ENCODE results near the gene DEPDC5.

DEPDC5 gene

DNA sequence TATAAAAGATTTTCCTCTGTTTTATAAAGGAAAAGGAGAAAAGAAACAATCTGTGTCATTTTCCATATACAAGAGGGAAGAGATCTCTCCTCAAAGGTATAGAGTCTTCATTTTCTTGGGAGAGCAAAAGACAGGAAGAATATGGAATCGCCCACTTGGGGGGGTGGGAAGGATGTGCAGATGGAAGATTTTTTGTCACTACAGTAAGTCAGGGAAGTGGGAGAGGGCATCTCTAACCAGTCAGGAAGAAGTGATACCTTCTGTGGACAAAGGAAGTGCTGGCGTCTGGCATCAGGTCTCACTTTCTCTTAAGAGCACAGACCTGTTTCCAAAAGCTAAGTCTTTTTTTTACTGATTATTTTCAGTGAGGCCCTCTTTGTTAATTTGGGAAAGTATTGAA is 5.3 kb upstream of the DEPDC5 start:
- H3K4me3 ChIP-seq (replicated peaks; ENCODE audit: insufficient read depth, low read length) = peak overlapping the region; percentile 69
- H3K27me3 ChIP-seq (ENCODE audit: insufficient read depth, poor library complexity, severe bottlenecking) = no peaks in the 10 kb centered on the region
- peak overlapping the region; percentile 95; the same call in 1 of the 2 replicates for H3K27ac ChIP-seq (replicated peaks)
- TF ChIP-seq SPI1 (IDR thresholded peaks at IDR 0.05; ENCODE audit: borderline replicate concordance, low read depth) (peak; percentile 21; the same call in 1 of the 2 replicates), POLR2AphosphoS5 (IDR thresholded peaks at IDR 0.05; ENCODE audit: low read depth) (no peak), CTCF (IDR thresholded peaks at IDR 0.05; ENCODE audit: insufficient read depth, low read length) (no peak)
- DNase-seq (ENCODE audit: low read depth in 1 of 2, low spot score in 1 of 2) = no peak

DNA sequence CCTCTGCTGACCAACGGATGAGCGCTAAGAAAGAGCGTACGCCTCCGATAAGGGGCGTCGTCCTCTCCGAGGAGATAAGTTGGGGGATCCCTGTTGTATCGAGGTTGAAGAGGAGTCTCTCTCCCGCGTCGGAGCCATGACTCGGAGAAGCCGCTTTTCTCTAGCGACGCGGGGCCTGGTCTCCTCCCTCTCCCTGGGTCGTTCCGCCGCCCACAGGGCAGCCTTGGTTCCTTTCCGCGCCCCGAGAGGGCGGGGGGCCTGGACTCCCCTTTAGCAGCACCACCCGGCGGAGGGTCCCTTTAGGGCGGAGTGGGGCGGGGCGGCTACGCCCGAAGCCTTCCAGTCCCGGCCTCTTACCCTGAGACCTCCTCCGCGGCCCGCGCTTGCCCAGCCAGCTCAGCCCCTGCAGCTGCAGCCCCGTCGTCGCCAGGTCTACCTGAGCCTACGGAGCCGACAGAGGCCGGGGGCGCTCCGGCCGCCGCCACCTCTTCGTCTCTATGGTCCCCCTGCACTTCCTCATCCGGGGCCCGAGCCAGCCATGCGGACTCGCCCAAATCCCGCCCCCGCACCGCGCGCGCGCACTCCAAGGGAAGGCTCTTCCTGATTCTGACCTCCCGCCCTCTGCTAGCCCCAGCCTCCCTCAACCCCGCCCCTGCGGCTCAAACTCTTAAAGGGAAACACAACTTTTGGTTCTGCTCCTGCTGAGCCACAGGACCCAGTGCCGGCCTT is 4.0 kb upstream of the DEPDC5 start, which contains the start of gene PRR14L:
PRR14L (minus strand) TSS at position 497 of the 729 bp plus-strand sequence. CDS start 11,272 bp downstream, outside the sequence.
- H3K27ac ChIP-seq (replicated peaks) = peak within 1 kb of the TSS; percentile 95
- peak within 1 kb of the TSS; percentile 69 for H3K4me3 ChIP-seq (replicated peaks; ENCODE audit: insufficient read depth, low read length)
- no peaks in the 10 kb centered on the region for H3K27me3 ChIP-seq (ENCODE audit: insufficient read depth, poor library complexity, severe bottlenecking)
- TF ChIP-seq CTCF (IDR thresholded peaks at IDR 0.05; ENCODE audit: insufficient read depth, low read length) = no peak
- peak; percentile 99 for TF ChIP-seq SPI1 (IDR thresholded peaks at IDR 0.05; ENCODE audit: borderline replicate concordance, low read depth)
- peak; percentile 93 for TF ChIP-seq POLR2AphosphoS5 (IDR thresholded peaks at IDR 0.05; ENCODE audit: low read depth)
- TF ChIP-seq, protein P1, sequence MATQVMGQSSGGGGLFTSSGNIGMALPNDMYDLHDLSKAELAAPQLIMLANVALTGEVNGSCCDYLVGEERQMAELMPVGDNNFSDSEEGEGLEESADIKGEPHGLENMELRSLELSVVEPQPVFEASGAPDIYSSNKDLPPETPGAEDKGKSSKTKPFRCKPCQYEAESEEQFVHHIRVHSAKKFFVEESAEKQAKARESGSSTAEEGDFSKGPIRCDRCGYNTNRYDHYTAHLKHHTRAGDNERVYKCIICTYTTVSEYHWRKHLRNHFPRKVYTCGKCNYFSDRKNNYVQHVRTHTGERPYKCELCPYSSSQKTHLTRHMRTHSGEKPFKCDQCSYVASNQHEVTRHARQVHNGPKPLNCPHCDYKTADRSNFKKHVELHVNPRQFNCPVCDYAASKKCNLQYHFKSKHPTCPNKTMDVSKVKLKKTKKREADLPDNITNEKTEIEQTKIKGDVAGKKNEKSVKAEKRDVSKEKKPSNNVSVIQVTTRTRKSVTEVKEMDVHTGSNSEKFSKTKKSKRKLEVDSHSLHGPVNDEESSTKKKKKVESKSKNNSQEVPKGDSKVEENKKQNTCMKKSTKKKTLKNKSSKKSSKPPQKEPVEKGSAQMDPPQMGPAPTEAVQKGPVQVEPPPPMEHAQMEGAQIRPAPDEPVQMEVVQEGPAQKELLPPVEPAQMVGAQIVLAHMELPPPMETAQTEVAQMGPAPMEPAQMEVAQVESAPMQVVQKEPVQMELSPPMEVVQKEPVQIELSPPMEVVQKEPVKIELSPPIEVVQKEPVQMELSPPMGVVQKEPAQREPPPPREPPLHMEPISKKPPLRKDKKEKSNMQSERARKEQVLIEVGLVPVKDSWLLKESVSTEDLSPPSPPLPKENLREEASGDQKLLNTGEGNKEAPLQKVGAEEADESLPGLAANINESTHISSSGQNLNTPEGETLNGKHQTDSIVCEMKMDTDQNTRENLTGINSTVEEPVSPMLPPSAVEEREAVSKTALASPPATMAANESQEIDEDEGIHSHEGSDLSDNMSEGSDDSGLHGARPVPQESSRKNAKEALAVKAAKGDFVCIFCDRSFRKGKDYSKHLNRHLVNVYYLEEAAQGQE (IDR thresholded peaks at IDR 0.05; ENCODE audit: insufficient replicate concordance, low read depth) = peak; percentile 73
- peak; percentile 43; the same call in 1 of the 2 replicates for TF ChIP-seq GABPA (IDR thresholded peaks at IDR 0.05; ENCODE audit: low read depth)
- DNase-seq (ENCODE audit: low read depth in 1 of 2, low spot score in 1 of 2) = peak; percentile 96 to 99

- H3K4me3 ChIP-seq (replicated peaks; ENCODE audit: insufficient read depth, low read length) = no peak overlapping the region
- H3K27me3 ChIP-seq (ENCODE audit: insufficient read depth, poor library complexity, severe bottlenecking) = no peaks in the 10 kb centered on the region
- no peak for TF ChIP-seq SPI1 (IDR thresholded peaks at IDR 0.05; ENCODE audit: borderline replicate concordance, low read depth)
- no peak for TF ChIP-seq CTCF (IDR thresholded peaks at IDR 0.05; ENCODE audit: insufficient read depth, low read length)
- TF ChIP-seq POLR2AphosphoS5 (IDR thresholded peaks at IDR 0.05; ENCODE audit: low read depth) = no peak
- TF ChIP-seq, protein P1 (IDR thresholded peaks at IDR 0.05; ENCODE audit: insufficient replicate concordance, low read depth) = no peak
- no peak for TF ChIP-seq GABPA (IDR thresholded peaks at IDR 0.05; ENCODE audit: low read depth)
- DNase-seq (ENCODE audit: low read depth in 1 of 2, low spot score in 1 of 2) = no peak
- H3K27ac ChIP-seq (replicated peaks) = peak overlapping the region; percentile 95
These were observed 3.2 kb upstream of the DEPDC5 start for GRCh38 chr22:31750365-31751284.
